IMR-90 (cell line): ENCODE measurements around the gene ABCA5. TPM values are rescaled to one million over a fixed set of nuclear protein-coding genes. Genes with fewer than 3 reads are reported as not detected.

ENCODE experiments used
- ATAC-seq: fragments of 200-7000 bp; cut with Tn5 transposase; 2 replicates; pipeline ENCODE4 v1.9.1; 2020; ENCODE audit warnings: low read depth, mild to moderate bottlenecking, moderate library complexity
- BruUV-seq: library from RNA; stranded (reverse); fragments of 400-500 nt; replicated peaks from 2 replicates; lab custom pipeline; 2021; lab: Mats Ljungman, UMichigan
- CTCF ChIA-PET: fragments of 300-600 bp; formaldehyde crosslinking; extraction: SDS; loops from one replicate; lab custom pipeline; 2021; ENCODE audit warnings: antibody characterized with exemption; lab: Yijun Ruan, JAX
- POLR2A ChIA-PET: fragments of 300-600 bp; sonication (Branson Sonifier 250); formaldehyde crosslinking; loops from one replicate; lab custom pipeline; 2022; ENCODE audit warnings: antibody characterized with exemption; ENCODE audit not compliant: unreplicated experiment; lab: Charles Lee
- DNase-seq: peaks from one replicate; pipeline ENCODE4 v3.0.0; 2013
- H2AFZ ChIP-seq: replicated peaks from 2 replicates; pipeline ENCODE3; 2013; ENCODE audit warnings: low read length, mild to moderate bottlenecking; ENCODE audit not compliant: poor library complexity
- H2AK5ac ChIP-seq: 2 replicates; pipeline ENCODE4 v1.6.1; 2013; ENCODE audit warnings: low read depth, low read length, inconsistent platforms
- H2AK9ac ChIP-seq: replicated peaks from 2 replicates; pipeline ENCODE3; 2013; ENCODE audit warnings: mild to moderate bottlenecking, low read depth, low read length, moderate library complexity; ENCODE audit not compliant: poor library complexity
- H2BK120ac ChIP-seq: 2 replicates; pipeline ENCODE4 v1.6.1; 2013; ENCODE audit warnings: low read depth, low read length, inconsistent platforms
- H2BK15ac ChIP-seq: 3 replicates; pipeline ENCODE4 v1.6.1; 2013; ENCODE audit warnings: low read depth, low read length, inconsistent platforms
- H2BK20ac ChIP-seq: 2 replicates; pipeline ENCODE4 v1.6.1; 2013; ENCODE audit warnings: low read depth, mild to moderate bottlenecking, inconsistent platforms, low read length, moderate library complexity
- H2BK5ac ChIP-seq: 2 replicates; pipeline ENCODE4 v1.6.1; 2013; ENCODE audit warnings: mild to moderate bottlenecking, low read depth, low read length, inconsistent platforms; ENCODE audit not compliant: poor library complexity, severe bottlenecking
- H3K14ac ChIP-seq: replicated peaks from 2 replicates; pipeline ENCODE4 v1.6.1; 2013; ENCODE audit warnings: low read depth, low read length, inconsistent platforms
- H3K18ac ChIP-seq: 2 replicates; pipeline ENCODE4 v1.6.1; 2013; ENCODE audit warnings: low read depth, low read length, control low read depth
- H3K23ac ChIP-seq: 2 replicates; pipeline ENCODE4 v1.6.1; 2013; ENCODE audit warnings: low read depth, low read length, inconsistent platforms
- H3K27ac ChIP-seq: 2 replicates; pipeline ENCODE4 v1.5.1; 2013; ENCODE audit warnings: mild to moderate bottlenecking, control low read depth, low read length; ENCODE audit not compliant: insufficient read depth
- H3K27me3 ChIP-seq: 2 replicates; pipeline ENCODE4 v1.6.1; 2013; ENCODE audit warnings: low read length; ENCODE audit not compliant: control insufficient read depth, insufficient read depth
- H3K36me3 ChIP-seq: 2 replicates; pipeline ENCODE4 v1.6.1; 2013; ENCODE audit warnings: low read length, mixed read lengths; ENCODE audit not compliant: control insufficient read depth, insufficient read depth
- H3K4ac ChIP-seq: 2 replicates; pipeline ENCODE4 v1.6.1; 2013; ENCODE audit warnings: low read depth, low read length, inconsistent platforms
- H3K4me1 ChIP-seq: 2 replicates; pipeline ENCODE4 v1.6.1; 2013; ENCODE audit warnings: low read length, mixed read lengths; ENCODE audit not compliant: control insufficient read depth, insufficient read depth
- H3K4me2 ChIP-seq: 2 replicates; pipeline ENCODE4 v1.6.1; 2013; ENCODE audit warnings: low read depth, mild to moderate bottlenecking, control low read depth, low read length, moderate library complexity
- H3K4me3 ChIP-seq: 2 replicates; pipeline ENCODE4 v1.5.1; 2013; ENCODE audit warnings: low read depth, mild to moderate bottlenecking, control low read depth, low read length, moderate library complexity; ENCODE audit not compliant: insufficient read depth
- H3K56ac ChIP-seq: 2 replicates; pipeline ENCODE4 v1.6.1; 2013; ENCODE audit warnings: low read length, inconsistent platforms; ENCODE audit not compliant: insufficient read depth; ENCODE audit errors: extremely low read depth
- H3K79me1 ChIP-seq, 2 experiments: 2 replicates each; pipeline ENCODE4 v1.6.1; 2013; ENCODE audit warnings: low read length in 2 of 2, inconsistent platforms in 1 of 2, low read depth in 1 of 2
- H3K9ac ChIP-seq: 2 replicates; pipeline ENCODE4 v1.6.1; 2013; ENCODE audit warnings: low read depth, low read length, control low read depth
- H3K9me1 ChIP-seq: 2 replicates; pipeline ENCODE4 v1.6.1; 2013; ENCODE audit warnings: low read length, inconsistent platforms; ENCODE audit not compliant: insufficient read depth
- H3K9me3 ChIP-seq: 2 replicates; pipeline ENCODE4 v1.6.1; 2013; ENCODE audit warnings: low read length; ENCODE audit not compliant: control insufficient read depth, insufficient read depth
- H4K20me1 ChIP-seq: 2 replicates; pipeline ENCODE4 v1.6.1; 2013; ENCODE audit warnings: low read length, inconsistent platforms; ENCODE audit not compliant: insufficient read depth
- H4K5ac ChIP-seq: 2 replicates; pipeline ENCODE4 v1.6.1; 2013; ENCODE audit warnings: mild to moderate bottlenecking, low read depth, low read length, control low read depth
- H4K8ac ChIP-seq, 2 experiments: 2 replicates each; pipeline ENCODE4 v1.6.1; 2013; ENCODE audit warnings: low read depth in 2 of 2, low read length in 2 of 2, control low read depth in 1 of 2, inconsistent platforms in 1 of 2
- H4K91ac ChIP-seq: 2 replicates; pipeline ENCODE4 v1.6.1; 2013; ENCODE audit warnings: low read depth, low read length, inconsistent platforms; ENCODE audit not compliant: insufficient read depth
- CHD1 ChIP-seq: IDR thresholded peaks from 2 replicates; pipeline ENCODE4 v1.6.1; 2012; ENCODE audit warnings: low read depth, low read length, improper control_type of control experiment
- MAZ ChIP-seq: IDR thresholded peaks from 2 replicates; pipeline ENCODE4 v1.6.1; 2012; ENCODE audit warnings: low read depth, mild to moderate bottlenecking, low read length, improper control_type of control experiment, moderate library complexity, borderline replicate concordance
- RCOR1 ChIP-seq: IDR thresholded peaks from 2 replicates; pipeline ENCODE4 v1.6.1; 2012; ENCODE audit warnings: mild to moderate bottlenecking, low read length, improper control_type of control experiment; ENCODE audit not compliant: insufficient replicate concordance
- WGBS, 2 experiments: methylation state at CpG; one replicate each; pipeline versions ENCODE4 v1.1.5 to v1.1.7; 2013; ENCODE audit warnings: missing lambda C conversion rate in 2 of 2; ENCODE audit not compliant: insufficient read length in 1 of 2; ENCODE audit errors: extremely low coverage in 2 of 2; 5-methylcytosine and 5-hydroxymethylcytosine counted together
- dilution Hi-C: fragments of 300-500 bp; cut with HindIII; formaldehyde crosslinking; loops from one replicate; pipeline ENCODE4 v1.14.3; 2018; ENCODE audit warnings: low sequenced_read_pairs; ENCODE audit not compliant: unreplicated experiment
- in situ Hi-C: fragments of 300-500 bp; cut with MboI; formaldehyde crosslinking; loops from 3 replicates; pipeline ENCODE4 v1.14.3; 2019; ENCODE audit warnings: low sequenced_read_pairs, inconsistent platforms, mixed read lengths
- intact Hi-C: fragments of 100-400 bp; cut with micrococcal nuclease; formaldehyde crosslinking; loops from 2 replicates; pipeline ENCODE4 v1.10.0; 2022
- polyA plus RNA-seq, 3 experiments: library from polyadenylated mRNA; depleted of rRNA; stranded (reverse); fragments of >200 nt; gene quantifications; 2 replicates each; pipeline ENCODE4 v1.2.3, GENCODE V29; 2012; ENCODE audit warnings: low replicate concordance in 1 of 3
- total RNA-seq: library from RNA; depleted of rRNA; stranded (reverse); fragments of >200 nt; gene quantifications from 2 replicates; pipeline ENCODE4 v1.2.3, GENCODE V29; 2012

ABCA5 gene
- total and polyA plus RNA-seq, 2 of the 4 experiments (the other 2 are of a cell fraction): 1.3 to 2.3 TPM

DNA sequence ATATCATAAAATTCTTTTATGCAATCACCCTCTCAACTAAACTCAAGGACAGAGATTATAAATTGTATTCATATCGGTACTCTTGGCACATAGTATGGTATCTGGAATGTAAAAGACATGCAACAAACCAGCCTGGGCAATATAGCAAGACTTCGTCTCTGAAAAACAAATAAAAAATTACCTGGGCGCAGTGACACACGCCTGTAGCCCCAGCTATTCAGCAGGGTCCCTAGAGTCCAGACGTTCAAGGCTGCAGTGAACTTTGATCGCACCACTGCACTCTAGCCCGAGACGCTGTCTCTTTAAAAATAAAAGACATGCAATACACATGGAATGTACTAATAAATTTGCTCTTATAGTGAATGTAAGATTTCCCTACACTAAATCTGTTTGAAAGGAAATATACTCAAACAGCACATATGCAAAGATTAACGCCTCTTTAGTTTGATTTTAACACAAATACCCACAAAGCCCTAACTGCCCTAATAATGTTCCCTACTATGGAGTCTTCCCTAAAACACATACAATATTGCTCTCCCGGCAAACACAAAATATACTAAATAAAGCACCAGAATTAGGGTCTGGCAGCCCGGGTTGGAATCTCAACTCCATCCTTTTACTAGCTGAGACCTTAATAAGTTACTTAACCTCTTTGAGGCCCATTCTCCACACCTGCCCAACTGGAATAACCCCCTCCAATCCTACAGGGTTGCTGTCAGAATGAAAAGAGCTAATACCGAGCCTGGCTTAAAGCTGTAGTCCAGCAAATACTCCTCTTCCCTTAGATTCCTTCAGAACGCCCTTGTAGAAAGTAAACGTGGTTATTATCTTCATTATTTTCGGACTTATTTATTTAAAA lies 1.2 kb downstream of the ABCA5 start:
- H3K4me2 ChIP-seq: peak overlapping the region; percentile 95
- no peaks in the 10 kb centered on the region for H3K79me1 ChIP-seq
- H2BK120ac ChIP-seq: no peak overlapping the region
- intact Hi-C loops (loop anchor here (2.0 to 5.0 kb wide), 3 partner anchors 175 to 842 kb away; partner anchors contain the start of gene KCNJ2), dilution Hi-C loops (no loop called here), in situ Hi-C loops (loop anchor here (5.0 kb wide), 1 partner anchor 197 kb away; no protein-coding TSS in a partner anchor)
- BruUV-seq: no TSS peak
- ChIA-PET POLR2A (no interaction called here), CTCF (interaction anchor here (0.9 to 1.5 kb wide), 3 partner anchors 9 to 200 kb away, joined by 3 read pairs; no protein-coding TSS in a partner anchor)
- no peak overlapping the region for H3K27ac ChIP-seq
- no peak for DNase-seq
- no peak overlapping the region for H3K4ac ChIP-seq
- H3K14ac ChIP-seq: no peak overlapping the region
- 100% methylated on average over 1 of the region's 15 CpGs; no CpG with 5 or more reads in 1 of the 2 experiments for WGBS, 2 experiments
- H2AK5ac ChIP-seq: no peak overlapping the region
- H4K20me1 ChIP-seq: no peaks in the 10 kb centered on the region
- H2BK15ac ChIP-seq: no peak overlapping the region
- peak overlapping the region; percentile 68 for H3K9ac ChIP-seq
- no peaks in the 10 kb centered on the region for H3K9me1 ChIP-seq
- no peaks in the 10 kb centered on the region for H3K9me3 ChIP-seq
- H3K18ac ChIP-seq: no peak overlapping the region
- no peaks in the 10 kb centered on the region; the same call in 1 of the 2 replicates for H3K4me1 ChIP-seq
- no peak overlapping the region for H4K8ac ChIP-seq
- no peak overlapping the region for H2BK5ac ChIP-seq
- no peak overlapping the region for H2BK20ac ChIP-seq
- no peaks in the 10 kb centered on the region for H3K36me3 ChIP-seq
- no peak for ATAC-seq
- no peak overlapping the region for H3K56ac ChIP-seq
- H2AK9ac ChIP-seq: no peak overlapping the region
- H3K27me3 ChIP-seq: no peaks in the 10 kb centered on the region; the same call in none of the 2 replicates
- H2AFZ ChIP-seq: no peak overlapping the region
- H3K23ac ChIP-seq: no peak overlapping the region
- peak overlapping the region; percentile 57; the same call in 1 of the 2 replicates for H3K4me3 ChIP-seq
- no peak overlapping the region for H4K5ac ChIP-seq
- TF ChIP-seq RCOR1 (no peak), CHD1 (no peak), MAZ (no peak)
- H4K91ac ChIP-seq: no peak overlapping the region
